IMR-90 (cell line): ENCODE measurements around the gene ZNF263. TPM values are rescaled to one million over a fixed set of nuclear protein-coding genes. Genes with fewer than 3 reads are reported as not detected.
A peak's percentile ranks its signal among the peaks of the same experiment; 100 is the strongest.

Experiments
- ATAC-seq: fragments of 200-7000 bp; cut with Tn5 transposase; 2 replicates; pipeline ENCODE4 v1.9.1; 2020; ENCODE audit warnings: low read depth, mild to moderate bottlenecking, moderate library complexity
- BruUV-seq: library from RNA; stranded (reverse); fragments of 400-500 nt; replicated peaks from 2 replicates; lab custom pipeline; 2021; lab: Mats Ljungman, UMichigan
- CTCF ChIA-PET: fragments of 300-600 bp; formaldehyde crosslinking; extraction: SDS; loops from one replicate; lab custom pipeline; 2021; ENCODE audit warnings: antibody characterized with exemption; lab: Yijun Ruan, JAX
- POLR2A ChIA-PET: fragments of 300-600 bp; sonication (Branson Sonifier 250); formaldehyde crosslinking; loops from one replicate; lab custom pipeline; 2022; ENCODE audit warnings: antibody characterized with exemption; ENCODE audit not compliant: unreplicated experiment; lab: Charles Lee
- DNase-seq: peaks from one replicate; pipeline ENCODE4 v3.0.0; 2013
- H2AFZ ChIP-seq: replicated peaks from 2 replicates; pipeline ENCODE3; 2013; ENCODE audit warnings: low read length, mild to moderate bottlenecking; ENCODE audit not compliant: poor library complexity
- H2AK5ac ChIP-seq: 2 replicates; pipeline ENCODE4 v1.6.1; 2013; ENCODE audit warnings: low read depth, low read length, inconsistent platforms
- H2AK9ac ChIP-seq: replicated peaks from 2 replicates; pipeline ENCODE3; 2013; ENCODE audit warnings: mild to moderate bottlenecking, low read depth, low read length, moderate library complexity; ENCODE audit not compliant: poor library complexity
- H2BK120ac ChIP-seq: 2 replicates; pipeline ENCODE4 v1.6.1; 2013; ENCODE audit warnings: low read depth, low read length, inconsistent platforms
- H2BK15ac ChIP-seq: 3 replicates; pipeline ENCODE4 v1.6.1; 2013; ENCODE audit warnings: low read depth, low read length, inconsistent platforms
- H2BK20ac ChIP-seq: 2 replicates; pipeline ENCODE4 v1.6.1; 2013; ENCODE audit warnings: low read depth, mild to moderate bottlenecking, inconsistent platforms, low read length, moderate library complexity
- H2BK5ac ChIP-seq: 2 replicates; pipeline ENCODE4 v1.6.1; 2013; ENCODE audit warnings: mild to moderate bottlenecking, low read depth, low read length, inconsistent platforms; ENCODE audit not compliant: poor library complexity, severe bottlenecking
- H3K14ac ChIP-seq: replicated peaks from 2 replicates; pipeline ENCODE4 v1.6.1; 2013; ENCODE audit warnings: low read depth, low read length, inconsistent platforms
- H3K18ac ChIP-seq: 2 replicates; pipeline ENCODE4 v1.6.1; 2013; ENCODE audit warnings: low read depth, low read length, control low read depth
- H3K23ac ChIP-seq: 2 replicates; pipeline ENCODE4 v1.6.1; 2013; ENCODE audit warnings: low read depth, low read length, inconsistent platforms
- H3K27ac ChIP-seq: 2 replicates; pipeline ENCODE4 v1.5.1; 2013; ENCODE audit warnings: mild to moderate bottlenecking, control low read depth, low read length; ENCODE audit not compliant: insufficient read depth
- H3K27me3 ChIP-seq: 2 replicates; pipeline ENCODE4 v1.6.1; 2013; ENCODE audit warnings: low read length; ENCODE audit not compliant: control insufficient read depth, insufficient read depth
- H3K36me3 ChIP-seq: 2 replicates; pipeline ENCODE4 v1.6.1; 2013; ENCODE audit warnings: low read length, mixed read lengths; ENCODE audit not compliant: control insufficient read depth, insufficient read depth
- H3K4ac ChIP-seq: 2 replicates; pipeline ENCODE4 v1.6.1; 2013; ENCODE audit warnings: low read depth, low read length, inconsistent platforms
- H3K4me1 ChIP-seq: 2 replicates; pipeline ENCODE4 v1.6.1; 2013; ENCODE audit warnings: low read length, mixed read lengths; ENCODE audit not compliant: control insufficient read depth, insufficient read depth
- H3K4me2 ChIP-seq: 2 replicates; pipeline ENCODE4 v1.6.1; 2013; ENCODE audit warnings: low read depth, mild to moderate bottlenecking, control low read depth, low read length, moderate library complexity
- H3K4me3 ChIP-seq: 2 replicates; pipeline ENCODE4 v1.5.1; 2013; ENCODE audit warnings: low read depth, mild to moderate bottlenecking, control low read depth, low read length, moderate library complexity; ENCODE audit not compliant: insufficient read depth
- H3K56ac ChIP-seq: 2 replicates; pipeline ENCODE4 v1.6.1; 2013; ENCODE audit warnings: low read length, inconsistent platforms; ENCODE audit not compliant: insufficient read depth; ENCODE audit errors: extremely low read depth
- H3K79me1 ChIP-seq, 2 experiments: 2 replicates each; pipeline ENCODE4 v1.6.1; 2013; ENCODE audit warnings: low read length in 2 of 2, inconsistent platforms in 1 of 2, low read depth in 1 of 2
- H3K9ac ChIP-seq: 2 replicates; pipeline ENCODE4 v1.6.1; 2013; ENCODE audit warnings: low read depth, low read length, control low read depth
- H3K9me1 ChIP-seq: 2 replicates; pipeline ENCODE4 v1.6.1; 2013; ENCODE audit warnings: low read length, inconsistent platforms; ENCODE audit not compliant: insufficient read depth
- H3K9me3 ChIP-seq: 2 replicates; pipeline ENCODE4 v1.6.1; 2013; ENCODE audit warnings: low read length; ENCODE audit not compliant: control insufficient read depth, insufficient read depth
- H4K20me1 ChIP-seq: 2 replicates; pipeline ENCODE4 v1.6.1; 2013; ENCODE audit warnings: low read length, inconsistent platforms; ENCODE audit not compliant: insufficient read depth
- H4K5ac ChIP-seq: 2 replicates; pipeline ENCODE4 v1.6.1; 2013; ENCODE audit warnings: mild to moderate bottlenecking, low read depth, low read length, control low read depth
- H4K8ac ChIP-seq, 2 experiments: 2 replicates each; pipeline ENCODE4 v1.6.1; 2013; ENCODE audit warnings: low read depth in 2 of 2, low read length in 2 of 2, control low read depth in 1 of 2, inconsistent platforms in 1 of 2
- H4K91ac ChIP-seq: 2 replicates; pipeline ENCODE4 v1.6.1; 2013; ENCODE audit warnings: low read depth, low read length, inconsistent platforms; ENCODE audit not compliant: insufficient read depth
- CHD1 ChIP-seq: IDR thresholded peaks from 2 replicates; pipeline ENCODE4 v1.6.1; 2012; ENCODE audit warnings: low read depth, low read length, improper control_type of control experiment
- FOS ChIP-seq: fragments of 150-350 bp; IDR thresholded peaks from 2 replicates; pipeline ENCODE4 v1.6.1; 2016; ENCODE audit warnings: low read depth, low read length
- MAFK ChIP-seq: IDR thresholded peaks from 2 replicates; pipeline ENCODE4 v1.6.1; 2012; ENCODE audit warnings: low read depth, low read length, improper control_type of control experiment
- NFE2L2 ChIP-seq: fragments of 150-350 bp; IDR thresholded peaks from 2 replicates; pipeline ENCODE4 v1.6.1; 2016; ENCODE audit warnings: low read depth, mild to moderate bottlenecking, low read length
- POLR2A ChIP-seq: IDR thresholded peaks from 2 replicates; pipeline ENCODE4 v1.6.1; 2012; ENCODE audit warnings: mild to moderate bottlenecking, low read depth, low read length
- WGBS, 2 experiments: methylation state at CpG; one replicate each; pipeline versions ENCODE4 v1.1.5 to v1.1.7; 2013; ENCODE audit warnings: missing lambda C conversion rate in 2 of 2; ENCODE audit not compliant: insufficient read length in 1 of 2; ENCODE audit errors: extremely low coverage in 2 of 2; 5-methylcytosine and 5-hydroxymethylcytosine counted together
- dilution Hi-C: fragments of 300-500 bp; cut with HindIII; formaldehyde crosslinking; loops from one replicate; pipeline ENCODE4 v1.14.3; 2018; ENCODE audit warnings: low sequenced_read_pairs; ENCODE audit not compliant: unreplicated experiment
- in situ Hi-C: fragments of 300-500 bp; cut with MboI; formaldehyde crosslinking; loops from 3 replicates; pipeline ENCODE4 v1.14.3; 2019; ENCODE audit warnings: low sequenced_read_pairs, inconsistent platforms, mixed read lengths
- intact Hi-C: fragments of 100-400 bp; cut with micrococcal nuclease; formaldehyde crosslinking; loops from 2 replicates; pipeline ENCODE4 v1.10.0; 2022
- polyA plus RNA-seq, 3 experiments: library from polyadenylated mRNA; depleted of rRNA; stranded (reverse); fragments of >200 nt; gene quantifications; 2 replicates each; pipeline ENCODE4 v1.2.3, GENCODE V29; 2012; ENCODE audit warnings: low replicate concordance in 1 of 3
- total RNA-seq: library from RNA; depleted of rRNA; stranded (reverse); fragments of >200 nt; gene quantifications from 2 replicates; pipeline ENCODE4 v1.2.3, GENCODE V29; 2012

The ZNF263 gene
- total and polyA plus RNA-seq, 2 of the 4 experiments (the other 2 are of a cell fraction), result 20.8 to 40.3 TPM

DNA sequence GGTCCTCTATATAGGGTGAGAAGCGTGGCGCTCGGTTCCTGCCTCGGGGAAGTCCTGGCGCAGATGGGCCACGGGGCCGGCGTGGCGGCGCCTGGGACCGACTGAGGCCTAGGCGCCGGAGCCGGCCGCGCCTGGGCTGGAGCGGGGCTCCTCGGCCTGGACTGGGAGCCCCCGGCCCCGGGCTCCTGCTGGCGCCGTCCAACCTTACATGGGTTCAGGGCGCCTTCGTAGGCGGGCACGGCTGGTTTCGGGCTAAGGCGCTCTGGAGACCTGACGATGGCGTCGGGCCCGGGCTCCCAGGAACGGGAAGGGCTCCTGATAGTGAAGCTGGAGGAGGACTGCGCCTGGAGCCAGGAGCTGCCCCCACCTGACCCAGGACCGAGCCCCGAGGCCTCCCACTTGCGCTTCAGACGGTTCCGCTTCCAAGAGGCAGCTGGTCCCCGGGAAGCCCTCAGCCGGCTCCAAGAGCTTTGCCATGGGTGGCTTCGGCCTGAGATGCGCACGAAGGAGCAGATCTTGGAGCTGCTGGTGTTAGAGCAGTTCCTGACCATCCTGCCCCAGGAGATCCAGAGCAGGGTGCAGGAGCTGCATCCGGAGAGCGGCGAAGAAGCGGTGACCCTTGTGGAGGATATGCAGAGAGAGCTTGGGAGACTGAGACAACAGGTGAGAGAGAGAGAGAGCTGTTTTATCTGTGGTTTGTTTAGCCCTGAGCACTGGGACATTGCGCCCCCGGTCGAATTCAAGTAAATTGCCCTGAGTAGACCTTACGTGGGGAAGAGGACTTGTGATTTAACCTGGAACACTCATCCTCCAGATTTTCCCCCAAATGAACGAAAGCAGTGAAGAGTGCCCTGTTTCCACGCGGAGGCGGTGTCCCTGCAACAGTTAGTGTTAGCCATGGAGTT is 504 bp downstream of the ZNF263 start:
- dilution Hi-C loops, result no loop called here
- Histone ChIP-seq H2AK5ac (peak overlapping the region; percentile 48), H3K4me1 (peaks cover 6% of the 10 kb centered on the region; the same call in 1 of the 2 replicates), H3K9ac (peak overlapping the region; percentile 49), H3K18ac (no peak overlapping the region), H2BK15ac (no peak overlapping the region), H3K27ac (peak overlapping the region; percentile 62), H2AFZ (peak overlapping the region; percentile 89), H3K9me1 (no peaks in the 10 kb centered on the region), H2BK120ac (no peak overlapping the region), H3K4me2 (peak overlapping the region; percentile 94), H3K36me3 (peaks cover 20% of the 10 kb centered on the region), H3K14ac (peak overlapping the region; percentile 83), H2BK5ac (peak overlapping the region; percentile 6), H3K23ac (peak overlapping the region; percentile 79), H4K91ac (peak overlapping the region; percentile 38; the same call in 1 of the 2 replicates), H3K27me3 (no peaks in the 10 kb centered on the region), H4K5ac (peak overlapping the region; percentile 4; the same call in 1 of the 2 replicates), H4K8ac (peak overlapping the region; percentile 14 to 52; a peak in 2 of 4 replicates), H3K79me1 (peaks cover 8 to 47% of the 10 kb centered on the region in 2 experiments), H2AK9ac (peak overlapping the region; percentile 95), H3K9me3 (peaks cover 12% of the 10 kb centered on the region), H2BK20ac (no peak overlapping the region), H3K4ac (peak overlapping the region; percentile 75), H4K20me1 (peaks cover 19% of the 10 kb centered on the region), H3K56ac (peak overlapping the region; percentile 75), H3K4me3 (peak overlapping the region; percentile 63)
- CTCF ChIA-PET, result no interaction called here
- in situ Hi-C loops, result no loop called here
- intact Hi-C loops, result loop anchor here (2.0 to 10.0 kb wide), 3 partner anchors 19 to 221 kb away; partner anchors contain the start of genes CLUAP1 and ZNF200
- TF ChIP-seq CHD1, result no peak
- no peak for TF ChIP-seq MAFK
- no peak for TF ChIP-seq NFE2L2
- no peak for TF ChIP-seq FOS
- no peak; the same call in 1 of the 2 replicates for TF ChIP-seq POLR2A
- no peak; the same call in 1 of the 2 replicates for ATAC-seq
- no peak for DNase-seq
- 13% methylated on average over 12 of the region's 56 CpGs; no CpG with 5 or more reads in 1 of the 2 experiments for WGBS, 2 experiments
- POLR2A ChIA-PET, result interaction anchor here (0.6 kb wide), 1 partner anchor 191 kb away, joined by 3 read pairs; no protein-coding TSS in a partner anchor
- TSS peak; percentile 60 for BruUV-seq
